Astrocyte of the spinal cord (primary cell): ENCODE data around the gene PYROXD2.

Source experiments
- DNase-seq: peaks from one replicate; pipeline ENCODE4 v3.0.0; 2011; ENCODE audit warnings: low read depth, low spot score
- H3K4me3 ChIP-seq: 2 replicates; pipeline ENCODE4 v1.5.1; 2011; ENCODE audit warnings: low read depth, mild to moderate bottlenecking, low read length, moderate library complexity
- CTCF ChIP-seq: IDR thresholded peaks from 2 replicates; pipeline ENCODE4 v1.5.1; 2012; ENCODE audit warnings: low read depth, mild to moderate bottlenecking, low read length, inconsistent platforms
- in situ Hi-C: cut with HindIII; loops from 2 replicates; pipeline ENCODE4 v1.10.0; 2017; ENCODE audit warnings: low sequenced_read_pairs

Gene PYROXD2

GRCh38 chr10:98377536-98377935, 37.4 kb downstream of the PYROXD2 start:
- no peak overlapping the region for H3K4me3 ChIP-seq
- TF ChIP-seq CTCF: no peak
- in situ Hi-C loops: no loop called here
- DNase-seq: no peak

GRCh38 chr10:98377001-98377400, 38.0 kb downstream of the PYROXD2 start:
- in situ Hi-C loops: no loop called here
- no peak for TF ChIP-seq CTCF
- no peak overlapping the region for H3K4me3 ChIP-seq
- no peak for DNase-seq

GRCh38 chr10:98376485-98376884, 38.5 kb downstream of the PYROXD2 start:
- no peak for TF ChIP-seq CTCF
- no peak for DNase-seq
- in situ Hi-C loops: no loop called here
- H3K4me3 ChIP-seq: no peak overlapping the region

- peak; percentile 68 for DNase-seq
- no peak for TF ChIP-seq CTCF
- H3K4me3 ChIP-seq: no peak overlapping the region
- in situ Hi-C loops: no loop called here
These were observed 40.6 kb downstream of the PYROXD2 start for GRCh38 chr10:98374217-98374985.

GRCh38 chr10:98373260-98374040, 41.5 kb downstream of the PYROXD2 start:
- no peak for DNase-seq
- no peak for TF ChIP-seq CTCF
- in situ Hi-C loops: no loop called here
- H3K4me3 ChIP-seq: no peak overlapping the region

- H3K4me3 ChIP-seq: no peak overlapping the region
- TF ChIP-seq CTCF: no peak
- no peak for DNase-seq
- in situ Hi-C loops: no loop called here
These were observed 43.9 kb downstream of the PYROXD2 start for GRCh38 chr10:98370831-98371820.
